GM18508 (cell line): ENCODE results near the gene CYLD.

Experiments used
- ATAC-seq: cut with Tn5 transposase; IDR thresholded peaks from one replicate; pipeline ENCODE4 v1.9.1; 2021; ENCODE audit warnings: moderate number of reproducible peaks; ENCODE audit not compliant: insufficient read depth, unreplicated experiment

Gene CYLD

GRCh38 chr16:50814052-50814451, 72.2 kb downstream of the CYLD start:
- ATAC-seq, result no peak

GRCh38 chr16:50814541-50814940, 72.7 kb downstream of the CYLD start:
- ATAC-seq, result no peak

- no peak for ATAC-seq
Observed at GRCh38 chr16:50815382-50815781, 73.5 kb downstream of the CYLD start.

- ATAC-seq, result no peak
Observed at GRCh38 chr16:50816901-50817555, 75.1 kb downstream of the CYLD start.

GRCh38 chr16:50818380-50818779, 76.5 kb downstream of the CYLD start:
- no peak for ATAC-seq

- ATAC-seq, result no peak
Observed at GRCh38 chr16:50819706-50820105, 77.8 kb downstream of the CYLD start.

GRCh38 chr16:50820225-50820624, 78.3 kb downstream of the CYLD start:
- no peak for ATAC-seq

- ATAC-seq, result no peak
Observed at GRCh38 chr16:50821586-50821985, 79.7 kb downstream of the CYLD start.

- ATAC-seq, result no peak
Observed at GRCh38 chr16:50822671-50823070, 80.8 kb downstream of the CYLD start.

- ATAC-seq, result no peak
Observed at GRCh38 chr16:50826797-50827316, 85.0 kb downstream of the CYLD start.

- ATAC-seq, result no peak
Observed at GRCh38 chr16:50828164-50828702, 86.3 kb downstream of the CYLD start.

GRCh38 chr16:50830698-50831097, 88.8 kb downstream of the CYLD start:
- ATAC-seq, result no peak

GRCh38 chr16:50831751-50832150, 89.9 kb downstream of the CYLD start:
- ATAC-seq, result no peak

GRCh38 chr16:50833929-50834328, 92.0 kb downstream of the CYLD start:
- ATAC-seq, result no peak

GRCh38 chr16:50834701-50835100, 92.8 kb downstream of the CYLD start:
- ATAC-seq, result no peak

GRCh38 chr16:50835358-50836060, 93.6 kb downstream of the CYLD start:
- ATAC-seq, result no peak

- ATAC-seq, result no peak
Observed at GRCh38 chr16:50836121-50836621, 94.3 kb downstream of the CYLD start.

- no peak for ATAC-seq
Observed at GRCh38 chr16:50837324-50837723, 95.4 kb downstream of the CYLD start.

GRCh38 chr16:50838165-50838564, 96.3 kb downstream of the CYLD start:
- ATAC-seq, result no peak

- no peak for ATAC-seq
Observed at GRCh38 chr16:50838885-50839284, 97.0 kb downstream of the CYLD start.

GRCh38 chr16:50839356-50839755, 97.5 kb downstream of the CYLD start:
- no peak for ATAC-seq
